Pancreas (tissue), 10 donors: ENCODE results near the gene ADCY1. TPM values are rescaled to one million over a fixed set of nuclear protein-coding genes. Genes with fewer than 3 reads are reported as not detected.

ENCODE experiments used
- ATAC-seq, 4 donors: fragments of 200-7000 bp; cut with Tn5 transposase; one replicate each; pipeline versions ENCODE4 v1.8.0 to v1.9.1; 2020; ENCODE audit warnings: mild to moderate bottlenecking in 4 of 4, moderate library complexity in 4 of 4
- DNase-seq, 6 donors: peaks; one replicate each; pipeline ENCODE4 v3.0.0-alpha.2; 2020
- FAIRE-seq: peaks from 2 replicates; lab custom pipeline; 2012; peaks lifted over from hg19 to GRCh38; lab: Jason Lieb, UNC
- H3K27ac ChIP-seq, 4 donors: fragments of 200-600 bp; sonication (generic); 1 replicate in 3 of 4; 2 replicates in 1 of 4; pipeline versions ENCODE4 v1.5.0 to v1.8.0; 2020
- H3K27me3 ChIP-seq, 4 donors: fragments of 200-600 bp; one replicate each; pipeline ENCODE4 v1.8.0; 2021
- H3K36me3 ChIP-seq, 3 donors: fragments of 200-600 bp; sonication (generic) in 1 of 3; one replicate each; pipeline versions ENCODE4 v1.5.0 to v1.8.0; 2020 to 2021
- H3K4me1 ChIP-seq, 3 donors: fragments of 200-600 bp; one replicate each; pipeline ENCODE4 v1.8.0; 2021
- H3K4me3 ChIP-seq, 4 donors: fragments of 200-600 bp; sonication (generic) in 2 of 4; one replicate each; pipeline versions ENCODE4 v1.5.0 to v1.8.0; 2020 to 2021
- H3K9me3 ChIP-seq, 4 donors: fragments of 200-600 bp; one replicate each; pipeline ENCODE4 v1.8.0; 2021
- CTCF ChIP-seq, 4 donors: fragments of 200-600 bp; sonication (generic) in 3 of 4; IDR thresholded peaks; one replicate each; pipeline versions ENCODE4 v1.5.0 to v1.8.0; 2021; ENCODE audit warnings: antibody characterized with exemption in 4 of 4
- WGBS, 2 donors: extraction: QIAGEN DNeasy Blood & Tissue Kit; methylation state at CpG; one replicate each; pipeline ENCODE4 v1.1.7; 2013; 5-methylcytosine and 5-hydroxymethylcytosine counted together
- intact Hi-C, 3 donors: fragments of 100-400 bp; cut with DNase I; formaldehyde crosslinking; loops; one replicate each; pipeline versions ENCODE4 v1.11.1 to v1.14.2; 2022
- polyA plus RNA-seq, 2 donors: library from polyadenylated mRNA; stranded (reverse); fragments of 200-250 nt; gene quantifications; one replicate each; pipeline ENCODE4 v1.2.3, GENCODE V29; 2013
- total RNA-seq, 6 donors: library from RNA; stranded (reverse); fragmentation: NEBNext Ultra II Directional in 4 of 6; extraction: Animal tissue kit (Norgen Biotek cat#: 25700) in 4 of 6; gene quantifications; one replicate each; pipeline versions ENCODE4 v1.2.1 to v1.2.4, GENCODE V29; 2021 to 2023
- donor health status: healthy with polysubstance abuse.
- donor health status: DM: no; HTN: no; CAD: no; lungs with moderate emphysema.
- donor health status: DM: no; HTN: no; CAD: no.
- donor health status: control.
- donor health status: control.
- donor health status: Bipolar disorder and iron deficiency.
- donor health status: DM: yes; HTN: yes; CAD: no.
- donor health status: DM: no; HTN: no; CAD: no.
- donor health status: DM: no; HTN: no; CAD: no.
- donor health status: DM: yes; HTN: yes; CAD: no.

ADCY1 gene
- total and polyA plus RNA-seq, 8 donors = 1.0 to 5.8 (median 4.2) TPM

- TF ChIP-seq CTCF (IDR thresholded peaks at IDR 0.05) = no peak
- intact Hi-C loops = no loop called here
- peaks cover 13 to 37% (median 20%) of the 10 kb centered on the region in 3 donors for H3K4me1 ChIP-seq
- H3K27ac ChIP-seq = no peak overlapping the region
- no peak overlapping the region for H3K4me3 ChIP-seq
- ATAC-seq (no peak), FAIRE-seq (no peak), DNase-seq (peak in 1 of 6 donors; percentile 7)
- 88 to 97% methylated on average over 3 of the region's 3 CpGs for WGBS, 2 donors
- H3K9me3 ChIP-seq = no peaks in the 10 kb centered on the region
- no peaks in the 10 kb centered on the region for H3K27me3 ChIP-seq
- no peaks in the 10 kb centered on the region for H3K36me3 ChIP-seq
Observed at GRCh38 chr7:45692031-45692430, 117.9 kb downstream of the ADCY1 start.

DNA sequence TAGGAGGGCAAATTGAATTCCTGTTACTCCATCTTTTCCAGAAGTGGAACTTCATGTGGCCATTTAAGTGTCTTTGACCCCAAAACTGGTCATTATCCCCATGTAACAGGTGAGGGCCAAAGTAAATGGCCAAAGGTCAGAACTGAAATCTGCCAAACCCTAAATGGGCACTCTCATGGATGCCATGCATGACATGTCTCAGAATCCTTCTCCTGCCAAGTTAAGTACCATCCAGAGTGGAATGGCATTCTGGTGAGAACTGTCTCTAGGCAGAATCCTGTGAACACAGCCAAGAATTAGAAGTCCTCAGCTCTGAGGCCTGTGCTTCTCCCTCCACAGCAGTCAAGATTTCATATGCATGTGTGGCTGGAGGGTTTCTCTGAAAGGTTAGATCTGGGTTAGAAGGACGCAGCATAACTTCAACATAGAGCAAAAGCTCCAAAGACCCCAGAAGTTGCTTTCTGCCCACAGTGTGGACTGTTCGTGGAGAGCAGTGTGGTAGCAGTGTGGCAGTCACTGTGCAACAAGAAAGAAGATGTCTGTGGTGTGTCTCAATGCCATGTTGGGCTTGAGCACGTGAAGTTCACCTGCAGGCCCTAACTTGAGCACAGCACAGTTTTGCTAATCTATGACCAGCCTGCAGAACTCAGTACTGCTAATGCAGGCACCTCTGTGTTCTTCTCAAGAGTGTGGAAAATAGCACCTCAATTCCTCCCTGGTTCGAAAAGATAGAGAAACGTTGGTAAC is 121.3 kb downstream of the ADCY1 start:
- 87 to 88% methylated on average over 5 of the region's 5 CpGs for WGBS, 2 donors
- Histone ChIP-seq H3K4me1 (peaks cover 10 to 18% (median 17%) of the 10 kb centered on the region in 3 donors), H3K27ac (no peak overlapping the region), H3K9me3 (no peaks in the 10 kb centered on the region), H3K27me3 (no peaks in the 10 kb centered on the region), H3K36me3 (no peaks in the 10 kb centered on the region), H3K4me3 (no peak overlapping the region)
- DNase-seq (peak in 1 of 6 donors; percentile 1), ATAC-seq (no peak), FAIRE-seq (no peak)
- TF ChIP-seq CTCF (IDR thresholded peaks at IDR 0.05) = no peak
- intact Hi-C loops = no loop called here

DNA sequence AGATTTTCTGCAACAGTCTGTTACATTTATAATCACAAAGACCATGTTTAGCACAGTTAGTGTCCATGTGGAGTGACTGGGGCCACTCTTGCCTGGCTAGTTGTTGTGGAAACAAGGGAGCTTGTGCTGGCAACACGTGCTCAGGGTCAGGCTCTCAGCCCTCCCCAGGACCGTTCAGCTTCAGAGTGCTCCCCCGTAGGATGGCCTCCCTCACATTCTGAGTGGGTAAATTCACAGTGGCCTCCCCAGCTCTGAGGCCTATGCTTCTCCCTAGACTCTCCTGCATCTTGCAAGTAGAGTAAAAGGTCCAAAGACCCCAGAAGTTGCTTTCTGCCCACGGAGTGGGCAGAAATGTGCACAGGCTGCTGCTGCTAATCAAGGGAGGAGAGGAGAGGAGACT is 122.3 kb downstream of the ADCY1 start:
- intact Hi-C loops = no loop called here
- H3K9me3 ChIP-seq = no peaks in the 10 kb centered on the region

DNA sequence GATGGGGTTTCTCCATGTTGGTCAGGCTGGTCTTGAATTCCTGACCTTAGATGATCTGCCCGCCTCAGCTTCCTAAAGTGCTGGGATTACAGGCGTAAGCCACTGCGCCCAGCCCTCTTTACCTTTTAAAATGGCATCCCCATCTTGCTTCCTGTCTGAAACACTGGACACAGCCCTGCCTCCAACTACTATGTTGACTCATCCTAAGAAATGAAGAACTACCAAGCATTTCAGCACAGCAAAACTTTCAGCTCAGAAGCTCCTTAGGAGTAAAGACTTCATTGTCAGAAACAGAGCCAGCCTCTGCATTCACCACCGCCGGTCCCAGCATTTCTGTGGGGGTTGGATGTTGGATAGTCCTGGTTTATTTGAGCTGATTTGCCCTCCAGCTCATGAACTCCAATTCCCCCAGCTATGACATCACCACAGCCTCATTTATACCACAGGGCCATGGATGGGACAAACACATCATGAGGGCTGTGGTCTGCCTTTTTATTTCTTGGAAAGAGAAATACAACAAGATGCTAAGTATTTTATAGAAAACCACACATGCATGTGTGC is 123.5 kb downstream of the ADCY1 start:
- WGBS, 2 donors = 94 to 96% methylated on average over 5 of the region's 5 CpGs
- H3K4me1 ChIP-seq = no peaks in the 10 kb centered on the region
- H3K9me3 ChIP-seq = no peaks in the 10 kb centered on the region
- ATAC-seq (no peak), DNase-seq (peak in 1 of 6 donors; percentile 5), FAIRE-seq (no peak)
- no peak overlapping the region for H3K4me3 ChIP-seq
- no peak for TF ChIP-seq CTCF (IDR thresholded peaks at IDR 0.05)
- H3K36me3 ChIP-seq = no peaks in the 10 kb centered on the region
- H3K27me3 ChIP-seq = no peaks in the 10 kb centered on the region
- intact Hi-C loops = no loop called here
- no peak overlapping the region for H3K27ac ChIP-seq

More for the DNA sequence above, 122.3 kb downstream of the ADCY1 start:
- Histone ChIP-seq H3K36me3 (no peaks in the 10 kb centered on the region), H3K27ac (no peak overlapping the region), H3K4me3 (no peak overlapping the region), H3K4me1 (peaks cover 6 to 10% (median 10%) of the 10 kb centered on the region in 3 donors), H3K27me3 (no peaks in the 10 kb centered on the region)
- DNase-seq (peak in 2 of 6 donors; percentile 2 to 25), FAIRE-seq (no peak), ATAC-seq (no peak)
- 84 to 85% methylated on average over 4 of the region's 4 CpGs for WGBS, 2 donors
- TF ChIP-seq CTCF (IDR thresholded peaks at IDR 0.05) = no peak
